HL-60 (cell line): ENCODE measurements around the gene LIN7C.

Experiments
- DNase-seq, 2 experiments: peaks; one replicate each; pipeline ENCODE4 v3.0.0-alpha.2; 2010 to 2020; ENCODE audit warnings: low read depth in 1 of 2, low spot score in 1 of 2
- H3K27ac ChIP-seq: fragments of 250-450 bp; sonication (Bioruptor Pico); replicated peaks from 2 replicates; pipeline ENCODE4 v1.5.1; 2020; ENCODE audit warnings: mild to moderate bottlenecking, moderate library complexity
- H3K27me3 ChIP-seq: fragments of 250-450 bp; sonication (Bioruptor Pico); 2 replicates; pipeline ENCODE4 v1.5.1; 2021; ENCODE audit warnings: mild to moderate bottlenecking, moderate library complexity; ENCODE audit not compliant: insufficient read depth, poor library complexity, severe bottlenecking
- H3K4me3 ChIP-seq: replicated peaks from 2 replicates; pipeline ENCODE4 v1.5.1; 2011; ENCODE audit warnings: mild to moderate bottlenecking, control low read depth, low read length; ENCODE audit not compliant: insufficient read depth
- GABPA ChIP-seq: IDR thresholded peaks from 2 replicates; pipeline ENCODE4 v1.6.1; 2012; ENCODE audit warnings: low read depth
- POLR2AphosphoS5 ChIP-seq: IDR thresholded peaks from 2 replicates; pipeline ENCODE4 v1.6.1; 2012; ENCODE audit warnings: low read depth
- SPI1 ChIP-seq: IDR thresholded peaks from 2 replicates; pipeline ENCODE4 v1.6.1; 2012; ENCODE audit warnings: low read depth, mild to moderate bottlenecking, borderline replicate concordance
- TF ChIP-seq, protein P1 (sequence below): IDR thresholded peaks from 2 replicates; pipeline ENCODE4 v1.6.1; 2012; ENCODE audit warnings: low read depth; ENCODE audit not compliant: insufficient replicate concordance
- TF ChIP-seq, protein P2 (sequence below): IDR thresholded peaks from one replicate; pipeline ENCODE4 v1.5.1; 2011; ENCODE audit warnings: low read length, control low read depth, inconsistent platforms; ENCODE audit not compliant: insufficient read depth

Gene LIN7C

DNA sequence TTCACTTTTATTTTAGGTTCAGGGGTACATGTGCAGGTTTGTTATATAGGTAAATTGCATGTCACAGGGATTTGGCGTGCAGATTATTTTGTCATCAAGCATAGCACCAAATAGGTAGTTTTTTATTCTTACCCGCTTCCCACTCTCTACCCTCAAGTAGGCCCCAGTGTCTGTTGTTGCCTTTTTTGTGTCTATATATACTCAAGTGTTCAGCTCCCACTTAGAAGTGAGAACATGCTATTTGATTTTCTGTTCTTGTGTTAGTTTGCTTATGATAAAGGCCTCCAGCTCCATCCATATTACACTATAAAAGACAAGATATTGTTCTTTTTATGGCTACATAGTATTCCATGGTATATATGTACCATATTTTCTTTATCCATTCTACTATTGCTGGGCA is 28.5 kb upstream of the LIN7C start:
- no peak for TF ChIP-seq SPI1
- TF ChIP-seq, protein P1, sequence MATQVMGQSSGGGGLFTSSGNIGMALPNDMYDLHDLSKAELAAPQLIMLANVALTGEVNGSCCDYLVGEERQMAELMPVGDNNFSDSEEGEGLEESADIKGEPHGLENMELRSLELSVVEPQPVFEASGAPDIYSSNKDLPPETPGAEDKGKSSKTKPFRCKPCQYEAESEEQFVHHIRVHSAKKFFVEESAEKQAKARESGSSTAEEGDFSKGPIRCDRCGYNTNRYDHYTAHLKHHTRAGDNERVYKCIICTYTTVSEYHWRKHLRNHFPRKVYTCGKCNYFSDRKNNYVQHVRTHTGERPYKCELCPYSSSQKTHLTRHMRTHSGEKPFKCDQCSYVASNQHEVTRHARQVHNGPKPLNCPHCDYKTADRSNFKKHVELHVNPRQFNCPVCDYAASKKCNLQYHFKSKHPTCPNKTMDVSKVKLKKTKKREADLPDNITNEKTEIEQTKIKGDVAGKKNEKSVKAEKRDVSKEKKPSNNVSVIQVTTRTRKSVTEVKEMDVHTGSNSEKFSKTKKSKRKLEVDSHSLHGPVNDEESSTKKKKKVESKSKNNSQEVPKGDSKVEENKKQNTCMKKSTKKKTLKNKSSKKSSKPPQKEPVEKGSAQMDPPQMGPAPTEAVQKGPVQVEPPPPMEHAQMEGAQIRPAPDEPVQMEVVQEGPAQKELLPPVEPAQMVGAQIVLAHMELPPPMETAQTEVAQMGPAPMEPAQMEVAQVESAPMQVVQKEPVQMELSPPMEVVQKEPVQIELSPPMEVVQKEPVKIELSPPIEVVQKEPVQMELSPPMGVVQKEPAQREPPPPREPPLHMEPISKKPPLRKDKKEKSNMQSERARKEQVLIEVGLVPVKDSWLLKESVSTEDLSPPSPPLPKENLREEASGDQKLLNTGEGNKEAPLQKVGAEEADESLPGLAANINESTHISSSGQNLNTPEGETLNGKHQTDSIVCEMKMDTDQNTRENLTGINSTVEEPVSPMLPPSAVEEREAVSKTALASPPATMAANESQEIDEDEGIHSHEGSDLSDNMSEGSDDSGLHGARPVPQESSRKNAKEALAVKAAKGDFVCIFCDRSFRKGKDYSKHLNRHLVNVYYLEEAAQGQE: no peak
- TF ChIP-seq, protein P2, sequence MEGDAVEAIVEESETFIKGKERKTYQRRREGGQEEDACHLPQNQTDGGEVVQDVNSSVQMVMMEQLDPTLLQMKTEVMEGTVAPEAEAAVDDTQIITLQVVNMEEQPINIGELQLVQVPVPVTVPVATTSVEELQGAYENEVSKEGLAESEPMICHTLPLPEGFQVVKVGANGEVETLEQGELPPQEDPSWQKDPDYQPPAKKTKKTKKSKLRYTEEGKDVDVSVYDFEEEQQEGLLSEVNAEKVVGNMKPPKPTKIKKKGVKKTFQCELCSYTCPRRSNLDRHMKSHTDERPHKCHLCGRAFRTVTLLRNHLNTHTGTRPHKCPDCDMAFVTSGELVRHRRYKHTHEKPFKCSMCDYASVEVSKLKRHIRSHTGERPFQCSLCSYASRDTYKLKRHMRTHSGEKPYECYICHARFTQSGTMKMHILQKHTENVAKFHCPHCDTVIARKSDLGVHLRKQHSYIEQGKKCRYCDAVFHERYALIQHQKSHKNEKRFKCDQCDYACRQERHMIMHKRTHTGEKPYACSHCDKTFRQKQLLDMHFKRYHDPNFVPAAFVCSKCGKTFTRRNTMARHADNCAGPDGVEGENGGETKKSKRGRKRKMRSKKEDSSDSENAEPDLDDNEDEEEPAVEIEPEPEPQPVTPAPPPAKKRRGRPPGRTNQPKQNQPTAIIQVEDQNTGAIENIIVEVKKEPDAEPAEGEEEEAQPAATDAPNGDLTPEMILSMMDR: no peak
- TF ChIP-seq POLR2AphosphoS5: no peak
- no peak for TF ChIP-seq GABPA
- no peak overlapping the region for H3K27ac ChIP-seq
- H3K4me3 ChIP-seq: no peak overlapping the region
- DNase-seq: no peak
- H3K27me3 ChIP-seq: no peaks in the 10 kb centered on the region

DNA sequence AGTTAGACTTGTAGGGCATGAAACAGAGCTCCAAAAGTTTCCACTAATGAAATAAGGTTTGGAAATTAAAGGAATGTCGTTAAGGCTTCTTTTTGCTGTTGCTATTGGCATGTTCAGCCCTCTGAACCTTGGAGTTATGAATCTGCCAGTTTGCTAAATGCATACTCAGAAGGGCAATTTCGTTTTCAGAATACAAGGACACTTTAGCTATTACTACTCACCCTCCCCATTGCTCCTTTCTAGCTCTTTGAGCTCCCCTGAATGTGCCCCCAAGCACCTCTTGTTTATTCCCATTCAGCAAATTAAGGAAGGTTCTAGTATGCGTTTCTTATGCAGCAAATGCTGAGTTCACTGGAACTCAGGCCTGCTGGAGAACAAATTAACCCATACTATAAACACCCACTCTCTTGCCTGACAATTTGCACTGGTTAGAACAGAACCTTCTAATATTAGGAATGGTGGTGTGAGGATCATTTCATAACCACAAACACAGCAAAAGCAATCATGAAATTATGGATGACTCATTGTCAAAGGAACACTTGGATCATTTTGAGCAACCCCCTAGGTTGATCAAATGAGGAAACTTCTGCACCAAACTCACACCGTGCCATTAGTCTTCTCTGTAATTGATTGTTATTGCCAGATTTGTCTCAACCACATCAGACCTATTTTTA is 26.2 kb upstream of the LIN7C start:
- TF ChIP-seq POLR2AphosphoS5 (no peak), SPI1 (no peak), GABPA (no peak)
- TF ChIP-seq, protein P1: no peak
- Histone ChIP-seq H3K27me3 (no peaks in the 10 kb centered on the region), H3K27ac (no peak overlapping the region), H3K4me3 (no peak overlapping the region)
- DNase-seq: no peak

DNA sequence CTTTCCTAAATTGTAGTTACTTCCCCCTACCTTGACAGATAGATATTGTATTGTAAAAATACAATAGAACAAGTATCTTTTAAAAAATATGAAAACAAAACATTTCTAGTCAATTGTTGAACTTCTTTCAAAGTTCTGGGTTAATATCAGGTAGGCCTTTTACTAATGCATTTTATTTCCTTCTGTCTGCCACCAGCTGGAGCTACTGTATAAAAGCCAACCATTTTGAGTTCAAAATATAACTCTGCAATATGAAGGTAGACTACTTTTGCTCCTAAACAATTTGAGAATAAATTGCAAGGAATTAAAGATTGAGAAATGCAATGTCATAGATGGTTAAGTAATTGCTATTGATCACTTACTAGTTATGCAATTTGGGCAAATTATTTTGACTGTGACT is 22.1 kb upstream of the LIN7C start:
- Histone ChIP-seq H3K4me3 (no peak overlapping the region), H3K27ac (no peak overlapping the region)
- DNase-seq: no peak

More for the DNA sequence above, 22.1 kb upstream of the LIN7C start:
- no peaks in the 10 kb centered on the region for H3K27me3 ChIP-seq
- TF ChIP-seq POLR2AphosphoS5 (no peak), SPI1 (no peak), GABPA (no peak)
- TF ChIP-seq, protein P1: no peak
- TF ChIP-seq, protein P2: no peak
